Heart left ventricle (tissue), 13 donors: ENCODE measurements around the gene CCIN.

Experiments
- POLR2A ChIP-seq, 2 donors: fragments of 450-650 bp; IDR thresholded peaks; one replicate each; pipeline ENCODE4 v1.6.1; 2017; ENCODE audit warnings: antibody characterized with exemption in 2 of 2, mild to moderate bottlenecking in 2 of 2, moderate library complexity in 2 of 2
- TF ChIP-seq, protein P1 (sequence below), 12 donors: fragments of 200-600 bp; sonication (generic) in 4 of 12; IDR thresholded peaks; one replicate each; pipeline versions ENCODE4 v1.5.0 to v1.8.0; 2018 to 2022; ENCODE audit warnings: antibody characterized with exemption in 12 of 12, mild to moderate bottlenecking in 5 of 12
- donor health status: ischemic (EF 13 %, LVEDD 7.1; RV severe dilation, severe dysfunction).
- donor health status: DM: no; HTN: yes; CAD: no.
- donor health status: DM: no; HTN: no; CAD: no.
- donor health status: ischemic (EF 25% LVEDD 6.9; RV normal size, moderate dysfunction).
- donor health status: ischemic (EF 25% LVEDD 5.7; RV mildly dilated, moderate dysfunction).
- donor health status: ischemic (EF 35%, LVEDD 5.7; RV mildly dilated, moderate dysfunction).
- donor health status: nonischemic (EF 11% LVEDD 7.7; RV severe dilation, severe dysfunction).
- donor health status: DM: yes; HTN: yes; CAD: no.
- donor health status: PGD.
- donor health status: ischemic (EF 29% LVEDD 5.4; RV normal size, mild dysfunction).
- donor health status: nonischemic (EF 23%, LVEDD 6.1; RV moderate dilation, normal function).

DNA sequence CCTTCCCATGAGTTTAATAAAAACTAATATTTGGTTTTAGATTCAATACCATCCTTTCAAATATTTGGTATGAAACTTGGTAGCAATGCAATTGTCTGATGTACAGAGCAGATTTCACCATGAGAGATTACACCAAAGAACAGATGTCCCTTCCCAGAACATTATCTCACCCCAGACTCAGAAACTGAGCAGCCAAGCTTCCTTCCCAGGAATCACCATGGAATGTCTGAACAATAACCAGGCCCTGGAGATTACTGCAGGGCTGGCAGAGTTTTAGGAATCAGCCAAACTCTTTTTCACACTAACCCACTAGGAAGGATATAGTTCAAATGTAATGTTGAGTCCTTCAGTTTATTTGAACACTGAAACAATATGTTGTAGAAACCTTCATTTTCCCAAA lies 45.4 kb downstream of the CCIN start:
- TF ChIP-seq, protein P1, sequence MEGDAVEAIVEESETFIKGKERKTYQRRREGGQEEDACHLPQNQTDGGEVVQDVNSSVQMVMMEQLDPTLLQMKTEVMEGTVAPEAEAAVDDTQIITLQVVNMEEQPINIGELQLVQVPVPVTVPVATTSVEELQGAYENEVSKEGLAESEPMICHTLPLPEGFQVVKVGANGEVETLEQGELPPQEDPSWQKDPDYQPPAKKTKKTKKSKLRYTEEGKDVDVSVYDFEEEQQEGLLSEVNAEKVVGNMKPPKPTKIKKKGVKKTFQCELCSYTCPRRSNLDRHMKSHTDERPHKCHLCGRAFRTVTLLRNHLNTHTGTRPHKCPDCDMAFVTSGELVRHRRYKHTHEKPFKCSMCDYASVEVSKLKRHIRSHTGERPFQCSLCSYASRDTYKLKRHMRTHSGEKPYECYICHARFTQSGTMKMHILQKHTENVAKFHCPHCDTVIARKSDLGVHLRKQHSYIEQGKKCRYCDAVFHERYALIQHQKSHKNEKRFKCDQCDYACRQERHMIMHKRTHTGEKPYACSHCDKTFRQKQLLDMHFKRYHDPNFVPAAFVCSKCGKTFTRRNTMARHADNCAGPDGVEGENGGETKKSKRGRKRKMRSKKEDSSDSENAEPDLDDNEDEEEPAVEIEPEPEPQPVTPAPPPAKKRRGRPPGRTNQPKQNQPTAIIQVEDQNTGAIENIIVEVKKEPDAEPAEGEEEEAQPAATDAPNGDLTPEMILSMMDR (IDR thresholded peaks at IDR 0.05), result no peak
- TF ChIP-seq POLR2A (IDR thresholded peaks at IDR 0.05), result no peak
